ENCODE results near the gene SLC9A9. TPM values are rescaled to one million over a fixed set of nuclear protein-coding genes. Genes with fewer than 3 reads are reported as not detected.

Gene SLC9A9
- total RNA-seq, 2 donors from 2014 or later, result 25.3 to 31.8 TPM

- Mint-ChIP-seq H3K36me3 (ENCODE audit: low read depth) (no peaks in the 10 kb centered on the region), H3K27ac (no peak overlapping the region), H3K4me1 (peaks cover 2% of the 10 kb centered on the region), H3K4me3 (no peak overlapping the region), H3K27me3 (no peaks in the 10 kb centered on the region)
- DNase-seq (no peak), ATAC-seq (no peak)
- no peaks in the 10 kb centered on the region for H3K9me3 ChIP-seq (ENCODE audit: control insufficient read depth, low read length, poor library complexity, severe bottlenecking)
Measured at GRCh38 chr3:143314251-143315093, 533.8 kb downstream of the SLC9A9 start.

- no peak for ATAC-seq
- peaks cover 2% of the 10 kb centered on the region for H3K4me1 Mint-ChIP-seq
- DNase-seq, result no peak
- H3K27ac Mint-ChIP-seq, result no peak overlapping the region
- H3K4me3 Mint-ChIP-seq, result no peak overlapping the region
- H3K27me3 Mint-ChIP-seq, result no peaks in the 10 kb centered on the region
- H3K36me3 Mint-ChIP-seq (ENCODE audit: low read depth), result no peaks in the 10 kb centered on the region
- H3K9me3 ChIP-seq (ENCODE audit: control insufficient read depth, low read length, poor library complexity, severe bottlenecking), result no peaks in the 10 kb centered on the region
Measured at GRCh38 chr3:143313893-143314188, 534.4 kb downstream of the SLC9A9 start.

GRCh38 chr3:143313025-143313892 lies 535.0 kb downstream of the SLC9A9 start:
- H3K4me1 Mint-ChIP-seq, result peaks cover 2% of the 10 kb centered on the region
- no peak overlapping the region for H3K4me3 Mint-ChIP-seq
- DNase-seq (no peak), ATAC-seq (no peak)
- H3K9me3 ChIP-seq (ENCODE audit: control insufficient read depth, low read length, poor library complexity, severe bottlenecking), result no peaks in the 10 kb centered on the region
- H3K36me3 Mint-ChIP-seq (ENCODE audit: low read depth), result no peaks in the 10 kb centered on the region
- H3K27me3 Mint-ChIP-seq, result no peaks in the 10 kb centered on the region
- H3K27ac Mint-ChIP-seq, result no peak overlapping the region

GRCh38 chr3:143311096-143311495 lies 537.2 kb downstream of the SLC9A9 start:
- Mint-ChIP-seq H3K27ac (no peak overlapping the region), H3K27me3 (no peaks in the 10 kb centered on the region), H3K36me3 (ENCODE audit: low read depth) (no peaks in the 10 kb centered on the region), H3K4me1 (peaks cover 2% of the 10 kb centered on the region), H3K4me3 (no peak overlapping the region)
- no peak for ATAC-seq
- H3K9me3 ChIP-seq (ENCODE audit: control insufficient read depth, low read length, poor library complexity, severe bottlenecking), result no peaks in the 10 kb centered on the region
- no peak for DNase-seq

- Mint-ChIP-seq H3K4me1 (peaks cover 2% of the 10 kb centered on the region), H3K4me3 (no peak overlapping the region)
Measured at GRCh38 chr3:143309705-143310104, 538.6 kb downstream of the SLC9A9 start.

GRCh38 chr3:143307613-143308183 lies 540.6 kb downstream of the SLC9A9 start:
- Mint-ChIP-seq H3K4me3 (no peak overlapping the region), H3K36me3 (ENCODE audit: low read depth) (no peaks in the 10 kb centered on the region), H3K27me3 (no peaks in the 10 kb centered on the region), H3K4me1 (peaks cover 8% of the 10 kb centered on the region), H3K27ac (no peak overlapping the region)
- ATAC-seq (no peak), DNase-seq (no peak)
- no peaks in the 10 kb centered on the region for H3K9me3 ChIP-seq (ENCODE audit: control insufficient read depth, low read length, poor library complexity, severe bottlenecking)

More at GRCh38 chr3:143309705-143310104, 538.6 kb downstream of the SLC9A9 start:
- no peaks in the 10 kb centered on the region for H3K36me3 Mint-ChIP-seq (ENCODE audit: low read depth)
- H3K9me3 ChIP-seq (ENCODE audit: control insufficient read depth, low read length, poor library complexity, severe bottlenecking), result no peaks in the 10 kb centered on the region
- DNase-seq, result no peak
- H3K27me3 Mint-ChIP-seq, result no peaks in the 10 kb centered on the region
- no peak overlapping the region for H3K27ac Mint-ChIP-seq
- ATAC-seq, result no peak

GRCh38 chr3:143306407-143306806 lies 541.9 kb downstream of the SLC9A9 start:
- no peak for ATAC-seq
- Mint-ChIP-seq H3K27ac (no peak overlapping the region), H3K4me1 (peaks cover 10% of the 10 kb centered on the region)

GRCh38 chr3:143302638-143303171 lies 545.6 kb downstream of the SLC9A9 start:
- Mint-ChIP-seq H3K4me3 (no peak overlapping the region), H3K27ac (no peak overlapping the region), H3K27me3 (no peaks in the 10 kb centered on the region), H3K4me1 (peaks cover 18% of the 10 kb centered on the region), H3K36me3 (ENCODE audit: low read depth) (peaks cover 4% of the 10 kb centered on the region)
- H3K9me3 ChIP-seq (ENCODE audit: control insufficient read depth, low read length, poor library complexity, severe bottlenecking), result no peaks in the 10 kb centered on the region
- no peak for ATAC-seq
- DNase-seq, result no peak

More at GRCh38 chr3:143306407-143306806, 541.9 kb downstream of the SLC9A9 start:
- H3K4me3 Mint-ChIP-seq, result no peak overlapping the region
- no peaks in the 10 kb centered on the region for H3K27me3 Mint-ChIP-seq
- DNase-seq, result no peak
- peaks cover 4% of the 10 kb centered on the region for H3K36me3 Mint-ChIP-seq (ENCODE audit: low read depth)
- H3K9me3 ChIP-seq (ENCODE audit: control insufficient read depth, low read length, poor library complexity, severe bottlenecking), result no peaks in the 10 kb centered on the region

- no peak overlapping the region for H3K4me3 Mint-ChIP-seq
- ATAC-seq (no peak), DNase-seq (no peak)
- no peaks in the 10 kb centered on the region for H3K27me3 Mint-ChIP-seq
- H3K9me3 ChIP-seq (ENCODE audit: control insufficient read depth, low read length, poor library complexity, severe bottlenecking), result no peaks in the 10 kb centered on the region
- H3K27ac Mint-ChIP-seq, result no peak overlapping the region
- H3K36me3 Mint-ChIP-seq (ENCODE audit: low read depth), result peaks cover 4% of the 10 kb centered on the region
- peaks cover 23% of the 10 kb centered on the region for H3K4me1 Mint-ChIP-seq
Measured at GRCh38 chr3:143301031-143301901, 547.0 kb downstream of the SLC9A9 start.

- no peaks in the 10 kb centered on the region for H3K27me3 Mint-ChIP-seq
- H3K4me1 Mint-ChIP-seq, result peaks cover 42% of the 10 kb centered on the region
- DNase-seq, result no peak
- no peak overlapping the region for H3K27ac Mint-ChIP-seq
- ATAC-seq, result no peak
- H3K9me3 ChIP-seq (ENCODE audit: control insufficient read depth, low read length, poor library complexity, severe bottlenecking), result no peaks in the 10 kb centered on the region
- no peak overlapping the region for H3K4me3 Mint-ChIP-seq
- H3K36me3 Mint-ChIP-seq (ENCODE audit: low read depth), result peaks cover 4% of the 10 kb centered on the region
Measured at GRCh38 chr3:143298886-143299535, 549.3 kb downstream of the SLC9A9 start.

- no peaks in the 10 kb centered on the region for H3K9me3 ChIP-seq (ENCODE audit: control insufficient read depth, low read length, poor library complexity, severe bottlenecking)
- peaks cover 4% of the 10 kb centered on the region for H3K36me3 Mint-ChIP-seq (ENCODE audit: low read depth)
- no peak overlapping the region for H3K27ac Mint-ChIP-seq
- H3K4me1 Mint-ChIP-seq, result peaks cover 42% of the 10 kb centered on the region
- no peak for ATAC-seq
- H3K4me3 Mint-ChIP-seq, result no peak overlapping the region
- H3K27me3 Mint-ChIP-seq, result no peaks in the 10 kb centered on the region
- DNase-seq, result no peak
Measured at GRCh38 chr3:143298380-143298779, 549.9 kb downstream of the SLC9A9 start.
